Gastrocnemius medialis (tissue), 4 donors: ENCODE results near the gene SLC24A4. TPM values are rescaled to one million over a fixed set of nuclear protein-coding genes. Genes with fewer than 3 reads are reported as not detected.

ENCODE experiments used
- ATAC-seq, 2 donors: fragments of 150-250 bp; one replicate each; pipeline ENCODE4 v1.9.1; 2016
- DNase-seq, 2 donors: peaks; one replicate each; pipeline ENCODE4 v3.0.0-alpha.2; 2019
- H3K27ac ChIP-seq, 4 donors: fragments of 200-600 bp; sonication (generic); 1 replicate in 1 of 4; 2 replicates in 3 of 4; pipeline ENCODE4 v1.5.1; 2016 to 2018; ENCODE audit warnings: mild to moderate bottlenecking in 2 of 4, moderate library complexity in 1 of 4
- H3K27me3 ChIP-seq, 3 donors: fragments of 200-600 bp; sonication (generic) in 2 of 3; 1 replicate in 1 of 3; 2 replicates in 2 of 3; pipeline versions ENCODE4 v1.5.1 to v1.6.0; 2016 to 2019; ENCODE audit warnings: mild to moderate bottlenecking in 1 of 3, moderate library complexity in 1 of 3
- H3K36me3 ChIP-seq, 2 donors: fragments of 200-600 bp; sonication (generic) in 1 of 2; one replicate each; pipeline ENCODE4 v1.5.1; 2017 to 2018
- H3K4me1 ChIP-seq, 2 donors: fragments of 200-600 bp; sonication (generic) in 1 of 2; one replicate each; pipeline ENCODE4 v1.5.1; 2016 to 2017; ENCODE audit warnings: mild to moderate bottlenecking in 2 of 2
- H3K4me3 ChIP-seq, 4 donors: fragments of 200-600 bp; sonication (generic) in 3 of 4; 1 replicate in 1 of 4; 2 replicates in 3 of 4; pipeline ENCODE4 v1.5.1; 2016 to 2019; ENCODE audit warnings: mild to moderate bottlenecking in 2 of 4
- H3K9me3 ChIP-seq, 3 donors: fragments of 200-600 bp; sonication (generic) in 2 of 3; 1 replicate in 1 of 3; 2 replicates in 2 of 3; pipeline ENCODE4 v1.5.1; 2016 to 2019
- CTCF ChIP-seq, 5 experiments: fragments of 450-650 bp in 3 of 5; fragments of 200-600 bp in 2 of 5; sonication (generic) in 2 of 5; IDR thresholded peaks in 4 of 5; conservative IDR thresholded peaks in 1 of 5; 1 replicate in 4 of 5; 2 replicates in 1 of 5; pipeline ENCODE4 v1.5.1; 2016 to 2019; ENCODE audit warnings: antibody characterized with exemption in 5 of 5, mild to moderate bottlenecking in 3 of 5, moderate library complexity in 3 of 5
- POLR2A ChIP-seq, 2 donors: fragments of 450-650 bp; IDR thresholded peaks; one replicate each; pipeline ENCODE4 v1.6.1; 2017; ENCODE audit warnings: antibody characterized with exemption in 2 of 2, mild to moderate bottlenecking in 2 of 2, moderate library complexity in 2 of 2
- in situ Hi-C, 4 donors: fragments of 200-750 bp; cut with MboI; loops; one replicate each; pipeline versions ENCODE4 v1.15.0 to v1.8.0; 2017; ENCODE audit warnings: low sequenced_read_pairs in 4 of 4
- intact Hi-C: fragments of 100-400 bp; cut with DNase I; formaldehyde crosslinking; loops from one replicate; pipeline ENCODE4 v1.15.1; 2023; ENCODE audit warnings: low total_unique reads
- total RNA-seq, 4 donors: library from RNA; depleted of rRNA; stranded (reverse); fragments of >200 nt; gene quantifications; one replicate each; pipeline versions ENCODE4 v1.1.0 to v1.2.3, GENCODE V29; 2016

SLC24A4 gene
- total RNA-seq, 4 donors from 2014 or later: 0.07 to 0.76 (median 0.50) TPM

DNA sequence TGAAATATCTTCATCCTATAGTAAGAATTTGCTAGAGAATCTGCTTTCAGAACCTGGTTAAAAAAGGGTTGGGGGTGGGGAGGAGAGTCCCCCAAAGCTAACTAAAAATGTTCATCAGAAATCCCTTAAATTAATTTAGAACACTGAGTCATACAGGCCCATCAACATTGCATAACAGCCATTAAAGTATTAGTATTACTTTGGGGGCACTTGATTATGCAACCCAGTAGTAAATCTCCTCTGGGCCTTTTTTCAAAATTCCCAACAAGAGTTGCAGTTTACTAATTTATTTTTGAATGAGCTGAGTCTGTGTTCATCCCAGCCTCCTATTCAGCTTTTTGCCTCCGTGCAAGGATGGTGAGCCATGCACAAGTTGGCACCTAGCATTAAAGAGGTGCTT lies 8.8 kb upstream of the SLC24A4 start:
- H3K27me3 ChIP-seq: no peaks in the 10 kb centered on the region
- ATAC-seq (peak in 1 of 2 donors; percentile 30), DNase-seq (no peak)
- TF ChIP-seq CTCF (IDR thresholded peaks at IDR 0.05 in 4 of 5, conservative IDR thresholded peaks at IDR 0.05 in 1 of 5): no peak
- TF ChIP-seq POLR2A (IDR thresholded peaks at IDR 0.05): no peak
- H3K4me1 ChIP-seq: peaks cover 5 to 25% of the 10 kb centered on the region in 2 donors
- no peak overlapping the region for H3K4me3 ChIP-seq
- in situ Hi-C loops (no loop called here), intact Hi-C loops (no loop called here)
- H3K27ac ChIP-seq: peak overlapping the region; percentile 62 to 83 (median 74)
- no peaks in the 10 kb centered on the region for H3K36me3 ChIP-seq
- no peaks in the 10 kb centered on the region for H3K9me3 ChIP-seq

- Histone ChIP-seq H3K27ac (peak overlapping the region; percentile 62 to 83 (median 74)), H3K36me3 (no peaks in the 10 kb centered on the region), H3K9me3 (no peaks in the 10 kb centered on the region), H3K27me3 (no peaks in the 10 kb centered on the region), H3K4me3 (no peak overlapping the region), H3K4me1 (peaks cover 5 to 25% of the 10 kb centered on the region in 2 donors)
- peak; percentile 91 for ATAC-seq
- intact Hi-C loops: no loop called here
- peak; percentile 70 to 88 for DNase-seq
- in situ Hi-C loops: no loop called here
- TF ChIP-seq CTCF (IDR thresholded peaks at IDR 0.05 in 4 of 5, conservative IDR thresholded peaks at IDR 0.05 in 1 of 5): no peak
- TF ChIP-seq POLR2A (IDR thresholded peaks at IDR 0.05): no peak
These were observed 7.7 kb upstream of the SLC24A4 start for GRCh38 chr14:92315050-92315805.

DNA sequence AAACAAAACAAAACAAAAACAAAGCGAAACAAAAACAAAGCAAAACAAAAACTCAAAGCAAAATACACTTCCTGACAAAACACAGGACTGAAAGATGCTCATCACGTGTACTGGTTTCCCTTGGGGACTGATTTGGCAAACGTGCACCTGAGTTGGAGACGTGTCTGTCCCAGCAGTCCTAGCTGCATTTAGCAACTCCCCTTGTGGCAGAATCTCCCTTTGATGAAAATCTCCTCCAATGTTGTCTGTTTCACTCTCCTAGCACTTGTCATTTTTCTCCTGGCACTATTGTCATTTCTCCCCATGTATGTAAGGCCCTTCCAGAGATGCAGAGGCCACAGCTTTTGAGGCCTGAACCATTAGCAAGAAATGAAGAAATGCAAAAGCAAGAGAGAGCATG lies 6.8 kb upstream of the SLC24A4 start:
- in situ Hi-C loops (no loop called here), intact Hi-C loops (no loop called here)
- DNase-seq (peak; percentile 40 to 57), ATAC-seq (no peak)
- TF ChIP-seq POLR2A (IDR thresholded peaks at IDR 0.05) (no peak), CTCF (IDR thresholded peaks at IDR 0.05 in 4 of 5, conservative IDR thresholded peaks at IDR 0.05 in 1 of 5) (no peak)
- Histone ChIP-seq H3K27ac (peak overlapping the region in 1 of 4 donors; percentile 73), H3K9me3 (no peaks in the 10 kb centered on the region), H3K27me3 (no peaks in the 10 kb centered on the region), H3K4me3 (no peak overlapping the region), H3K4me1 (peaks cover 5 to 25% of the 10 kb centered on the region in 2 donors), H3K36me3 (no peaks in the 10 kb centered on the region)

DNA sequence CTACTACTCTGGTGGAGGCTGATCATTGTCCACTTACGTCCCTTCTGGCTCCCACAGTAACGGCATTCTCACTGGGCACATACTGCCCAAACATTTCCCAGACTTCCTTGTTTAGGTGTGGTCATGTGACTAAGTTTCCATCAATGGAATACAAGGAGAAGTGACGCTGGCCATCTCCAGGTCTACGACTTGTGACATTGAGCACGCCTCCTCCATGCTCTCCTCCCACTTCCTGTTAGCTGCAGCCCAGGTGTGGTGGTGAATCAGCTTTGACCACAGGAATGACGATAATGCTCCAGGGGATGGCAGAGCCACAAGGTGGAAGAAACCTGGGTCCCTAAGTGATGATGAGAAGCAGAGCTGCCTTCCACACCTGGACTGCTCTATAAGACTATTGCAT lies 6.0 kb upstream of the SLC24A4 start:
- ATAC-seq (no peak), DNase-seq (no peak)
- no peak for TF ChIP-seq CTCF (IDR thresholded peaks at IDR 0.05 in 4 of 5, conservative IDR thresholded peaks at IDR 0.05 in 1 of 5)
- TF ChIP-seq POLR2A (IDR thresholded peaks at IDR 0.05): no peak
- no peaks in the 10 kb centered on the region for H3K36me3 ChIP-seq
- intact Hi-C loops: no loop called here
- peaks cover 0 to 3% (median 0%) of the 10 kb centered on the region in 3 donors for H3K27me3 ChIP-seq
- no peaks in the 10 kb centered on the region for H3K9me3 ChIP-seq
- no peak overlapping the region for H3K27ac ChIP-seq
- H3K4me3 ChIP-seq: no peak overlapping the region
- in situ Hi-C loops: no loop called here
- peaks cover 5 to 25% of the 10 kb centered on the region in 2 donors for H3K4me1 ChIP-seq
